ENCODE results near the gene UBE2K.
"Not testable (repeated sequence)": the region's sequence is repeated elsewhere in the genome, so short reads cannot be mapped to it uniquely, and the experiment has no call there.

UBE2K gene

GRCh38 chr4:39813761-39814160 is 115.8 kb downstream of the UBE2K start:
- not testable (repeated sequence) for DNase-seq

GRCh38 chr4:39814403-39815185 is 116.7 kb downstream of the UBE2K start:
- no peak for DNase-seq

DNA sequence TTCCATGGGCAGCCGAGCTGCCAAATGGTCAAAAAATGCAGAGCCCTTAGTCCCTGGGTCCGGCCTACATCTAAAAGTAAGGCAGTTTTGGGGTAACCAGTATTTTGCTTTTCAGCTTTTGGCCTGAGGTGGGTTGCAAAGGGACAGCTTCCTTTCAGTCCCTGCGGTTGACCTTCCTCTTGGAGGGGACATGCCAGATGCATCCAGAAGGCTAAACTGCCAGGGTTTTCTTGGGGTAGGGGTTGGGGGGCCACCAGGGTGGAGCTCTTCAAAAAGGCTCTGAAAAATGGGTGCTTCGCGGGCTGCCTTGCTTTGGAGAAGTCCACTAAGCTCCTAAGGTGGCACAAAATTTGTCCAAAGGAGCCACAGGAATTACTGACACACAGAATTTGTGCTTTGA is 120.7 kb downstream of the UBE2K start:
- no peak for DNase-seq

DNA sequence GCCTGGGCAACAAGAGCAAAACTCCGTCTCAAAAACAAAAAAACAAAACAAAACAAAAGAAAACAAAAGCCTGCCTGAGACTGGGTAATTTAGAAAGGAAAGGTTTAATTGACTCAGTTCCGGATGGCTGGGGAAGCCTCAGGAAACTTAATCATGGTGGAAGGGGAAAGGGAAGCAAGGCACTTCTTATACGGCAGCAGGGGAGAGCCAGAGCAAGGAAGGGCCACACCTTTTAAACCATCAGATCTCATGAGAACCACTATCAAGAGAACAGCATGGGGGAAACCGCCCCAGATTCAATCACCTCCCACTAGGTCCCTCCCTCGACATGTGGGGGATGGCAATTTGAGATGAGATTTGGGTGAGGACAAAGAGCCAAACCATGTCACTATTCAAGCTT is 122.2 kb downstream of the UBE2K start:
- no peak for DNase-seq

GRCh38 chr4:39821951-39822350 is 124.0 kb downstream of the UBE2K start:
- no peak for DNase-seq

GRCh38 chr4:39822662-39823061 is 124.7 kb downstream of the UBE2K start:
- no peak for DNase-seq

DNA sequence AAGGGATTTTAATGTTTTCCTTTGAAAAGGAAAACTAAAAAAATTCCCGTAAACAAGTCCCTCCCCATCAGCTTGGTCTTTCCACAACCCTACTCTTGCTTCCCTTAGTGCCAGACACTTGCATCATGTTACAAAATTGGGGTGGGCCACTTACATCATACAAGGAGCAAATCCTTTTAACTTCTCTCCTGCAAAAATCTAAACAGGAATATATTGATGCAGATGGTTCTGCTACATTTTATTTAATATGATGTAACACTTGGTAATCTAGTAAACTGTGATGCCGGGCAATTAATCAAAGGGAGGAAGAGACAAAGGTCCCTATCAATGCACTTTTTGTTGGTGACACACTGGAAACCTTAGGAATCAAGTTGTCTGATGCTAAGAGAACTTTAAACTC is 125.3 kb downstream of the UBE2K start:
- no peak for DNase-seq

GRCh38 chr4:39825090-39825489 is 127.2 kb downstream of the UBE2K start:
- DNase-seq = no peak

DNA sequence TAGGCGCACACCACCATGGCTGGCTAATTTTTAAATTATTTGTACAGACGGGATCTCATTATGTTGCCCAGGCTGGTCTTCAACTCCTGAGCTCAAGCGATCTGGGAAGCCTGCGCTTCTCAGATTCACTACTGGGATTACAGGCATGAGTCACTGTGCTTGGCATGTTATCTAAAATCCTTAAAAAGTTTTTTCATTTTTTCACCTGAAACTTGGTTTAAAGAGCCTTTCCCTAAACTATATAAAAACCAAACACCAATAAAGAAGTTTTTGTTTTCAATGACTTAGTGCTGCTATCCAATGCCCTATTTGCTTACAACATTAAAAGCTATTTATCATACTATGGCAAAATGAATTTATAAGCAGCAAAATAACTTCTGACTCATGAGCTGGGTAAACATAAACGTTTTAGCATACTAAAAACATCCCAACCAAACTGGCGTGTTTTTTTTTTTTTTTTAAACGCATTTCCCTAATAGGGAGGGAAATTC is 127.8 kb downstream of the UBE2K start:
- DNase-seq = no peak

Measured in NCI-H1436 (cell line).